ENCODE measurements around the gene FASTKD1.
"Not testable (repeated sequence)": the region's sequence is repeated elsewhere in the genome, so short reads cannot be mapped to it uniquely, and the experiment has no call there.

Gene FASTKD1

DNA sequence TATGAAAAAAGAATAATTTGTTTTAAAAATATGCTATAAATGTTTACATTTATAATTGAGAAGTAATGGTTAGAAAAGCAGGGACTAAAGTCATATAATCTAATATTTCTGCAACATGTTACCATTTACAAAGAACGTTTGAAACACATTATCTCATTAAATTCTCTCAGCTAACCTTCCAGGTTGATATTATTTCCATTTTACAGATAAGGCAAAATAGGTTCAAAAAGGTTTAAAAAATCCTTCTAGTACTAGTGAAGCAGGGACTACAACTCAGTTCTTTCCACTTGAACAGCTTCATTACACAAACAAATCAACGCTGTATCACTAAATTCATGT, 875 bp downstream of the FASTKD1 start:
- Histone ChIP-seq H3K9ac (ENCODE audit: low read depth in 1 of 2, low read length in 2 of 2) (peak overlapping the region; percentile 71 to 80), H3K9me3 (ENCODE audit: control insufficient read depth in 2 of 2, low read length in 2 of 2) (no peaks in the 10 kb centered on the region), H3K4me1 (ENCODE audit: control insufficient read depth in 2 of 2, insufficient read depth in 2 of 2, low read length in 2 of 2) (peaks cover 3% of the 10 kb centered on the region in 2 donors), H3K27ac (ENCODE audit: low read depth in 2 of 2, low read length in 2 of 2) (peak overlapping the region in 1 of 2 donors; percentile 75), H3K27me3 (ENCODE audit: control insufficient read depth in 2 of 2, insufficient read depth in 2 of 2, low read length in 2 of 2) (no peaks in the 10 kb centered on the region), H3K4me3 (ENCODE audit: low read length in 2 of 2) (peak overlapping the region; percentile 82 to 90), H3K36me3 (ENCODE audit: control insufficient read depth in 2 of 2, insufficient read depth in 2 of 2, low read length in 2 of 2) (peaks cover 0 to 3% of the 10 kb centered on the region in 2 donors)

DNA sequence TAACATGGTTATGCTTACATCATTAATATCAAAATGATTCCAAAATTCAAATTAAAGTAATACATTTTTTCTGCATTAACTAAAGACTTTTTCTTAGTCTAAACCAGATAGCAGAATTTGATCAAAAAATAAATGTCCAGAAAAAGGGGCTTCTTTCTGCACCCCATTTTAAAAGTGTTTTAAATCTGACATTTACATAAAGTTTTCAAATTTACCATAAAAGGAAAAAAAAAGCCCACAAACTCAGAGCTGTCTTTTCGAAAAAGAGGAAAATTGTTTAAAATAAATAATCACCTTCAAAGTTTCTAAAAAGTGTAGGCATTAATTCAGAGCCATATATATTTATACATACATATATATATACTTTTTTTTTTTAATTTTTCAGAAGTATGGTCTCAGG, 1.5 kb downstream of the FASTKD1 start:
- H3K9me3 ChIP-seq (ENCODE audit: control insufficient read depth in 2 of 2, low read length in 2 of 2) = no peaks in the 10 kb centered on the region
- no peak overlapping the region for H3K9ac ChIP-seq (ENCODE audit: low read depth in 1 of 2, low read length in 2 of 2)
- peaks cover 0 to 3% of the 10 kb centered on the region in 2 donors for H3K36me3 ChIP-seq (ENCODE audit: control insufficient read depth in 2 of 2, insufficient read depth in 2 of 2, low read length in 2 of 2)
- peaks cover 3% of the 10 kb centered on the region in 2 donors for H3K4me1 ChIP-seq (ENCODE audit: control insufficient read depth in 2 of 2, insufficient read depth in 2 of 2, low read length in 2 of 2)
- H3K27ac ChIP-seq (ENCODE audit: low read depth in 2 of 2, low read length in 2 of 2) = no peak overlapping the region
- no peaks in the 10 kb centered on the region for H3K27me3 ChIP-seq (ENCODE audit: control insufficient read depth in 2 of 2, insufficient read depth in 2 of 2, low read length in 2 of 2)
- peak overlapping the region in 1 of 2 donors; percentile 90 for H3K4me3 ChIP-seq (ENCODE audit: low read length in 2 of 2)

DNA sequence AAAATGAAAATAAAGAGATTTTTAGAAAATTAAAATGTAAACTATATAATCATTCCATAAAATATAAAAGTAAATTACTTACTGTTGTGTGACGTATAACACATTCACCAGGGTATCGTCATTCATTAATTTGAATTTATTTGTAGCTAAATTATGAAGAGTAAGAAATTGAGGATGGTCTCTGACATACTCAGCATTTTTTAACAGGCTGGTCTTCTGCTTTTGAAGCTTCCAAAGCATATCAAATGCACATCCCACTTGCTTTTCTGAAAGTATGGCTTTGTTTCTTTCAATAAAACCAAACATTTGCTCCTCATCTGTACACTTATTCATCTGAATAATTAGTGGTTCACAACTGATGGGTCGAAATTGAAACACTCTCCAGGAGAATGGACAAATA, 2.1 kb downstream of the FASTKD1 start:
- no peak overlapping the region for H3K9ac ChIP-seq (ENCODE audit: low read depth in 1 of 2, low read length in 2 of 2)
- H3K4me3 ChIP-seq (ENCODE audit: low read length in 2 of 2) = peak overlapping the region in 1 of 2 donors; percentile 90
- peaks cover 3% of the 10 kb centered on the region in 2 donors for H3K4me1 ChIP-seq (ENCODE audit: control insufficient read depth in 2 of 2, insufficient read depth in 2 of 2, low read length in 2 of 2)
- H3K9me3 ChIP-seq (ENCODE audit: control insufficient read depth in 2 of 2, low read length in 2 of 2) = no peaks in the 10 kb centered on the region
- H3K36me3 ChIP-seq (ENCODE audit: control insufficient read depth in 2 of 2, insufficient read depth in 2 of 2, low read length in 2 of 2) = peaks cover 0 to 3% of the 10 kb centered on the region in 2 donors
- H3K27me3 ChIP-seq (ENCODE audit: control insufficient read depth in 2 of 2, insufficient read depth in 2 of 2, low read length in 2 of 2) = no peaks in the 10 kb centered on the region
- no peak overlapping the region for H3K27ac ChIP-seq (ENCODE audit: low read depth in 2 of 2, low read length in 2 of 2)

GRCh38 chr2:169570752-169571151, 2.9 kb downstream of the FASTKD1 start:
- not testable (repeated sequence) for H3K27ac ChIP-seq (ENCODE audit: low read depth in 2 of 2, low read length in 2 of 2); H3K4me1 ChIP-seq (ENCODE audit: control insufficient read depth in 2 of 2, insufficient read depth in 2 of 2, low read length in 2 of 2); H3K9me3 ChIP-seq (ENCODE audit: control insufficient read depth in 2 of 2, low read length in 2 of 2); H3K27me3 ChIP-seq (ENCODE audit: control insufficient read depth in 2 of 2, insufficient read depth in 2 of 2, low read length in 2 of 2); H3K9ac ChIP-seq (ENCODE audit: low read depth in 1 of 2, low read length in 2 of 2); H3K36me3 ChIP-seq (ENCODE audit: control insufficient read depth in 2 of 2, insufficient read depth in 2 of 2, low read length in 2 of 2); H3K4me3 ChIP-seq (ENCODE audit: low read length in 2 of 2)

DNA sequence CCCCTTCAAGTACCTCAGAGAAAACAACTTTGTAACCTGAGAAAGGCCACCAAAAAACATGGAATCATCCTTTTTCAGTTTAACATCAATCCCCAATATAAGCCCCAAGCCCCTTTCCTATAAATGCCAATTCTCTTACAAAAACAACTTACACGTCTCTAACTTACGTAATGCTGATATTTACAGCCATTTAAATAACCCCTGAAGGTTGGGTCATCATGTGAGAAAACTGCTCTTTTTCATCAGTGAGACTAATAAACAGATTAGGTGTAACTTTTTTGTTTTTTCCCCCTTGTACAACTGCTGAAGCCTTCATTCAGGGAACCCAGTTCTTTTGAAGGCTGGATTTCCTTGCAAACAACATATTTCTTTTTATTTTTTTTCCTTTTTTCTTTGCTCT, 3.7 kb downstream of the FASTKD1 start:
- no peak overlapping the region for H3K27ac ChIP-seq (ENCODE audit: low read depth in 2 of 2, low read length in 2 of 2)
- H3K27me3 ChIP-seq (ENCODE audit: control insufficient read depth in 2 of 2, insufficient read depth in 2 of 2, low read length in 2 of 2) = no peaks in the 10 kb centered on the region
- no peaks in the 10 kb centered on the region for H3K9me3 ChIP-seq (ENCODE audit: control insufficient read depth in 2 of 2, low read length in 2 of 2)
- peaks cover 3% of the 10 kb centered on the region in 2 donors for H3K4me1 ChIP-seq (ENCODE audit: control insufficient read depth in 2 of 2, insufficient read depth in 2 of 2, low read length in 2 of 2)
- H3K36me3 ChIP-seq (ENCODE audit: control insufficient read depth in 2 of 2, insufficient read depth in 2 of 2, low read length in 2 of 2) = peaks cover 0 to 7% of the 10 kb centered on the region in 2 donors
- H3K9ac ChIP-seq (ENCODE audit: low read depth in 1 of 2, low read length in 2 of 2) = no peak overlapping the region
- no peak overlapping the region for H3K4me3 ChIP-seq (ENCODE audit: low read length in 2 of 2)

DNA sequence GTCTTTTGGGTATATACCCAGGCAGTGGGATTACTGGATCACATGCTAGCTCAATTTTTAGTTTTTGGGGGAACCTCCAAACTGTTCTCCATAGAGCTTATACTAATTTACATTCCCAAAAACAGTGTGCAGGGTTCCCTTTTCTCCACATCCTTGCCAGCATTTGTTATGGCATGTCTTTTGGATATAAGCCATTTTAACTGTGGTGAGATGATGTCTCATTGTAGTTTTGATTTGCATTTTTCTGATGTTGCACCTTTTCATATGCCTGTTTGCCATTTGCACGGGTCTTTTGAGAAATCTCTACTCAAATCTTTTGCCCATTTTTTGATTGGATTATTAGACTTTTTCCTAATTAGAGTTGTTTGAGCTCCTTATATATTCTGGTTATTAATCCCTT, 8.0 kb downstream of the FASTKD1 start:
- Histone ChIP-seq H3K9me3 (ENCODE audit: control insufficient read depth in 2 of 2, low read length in 2 of 2) (no peaks in the 10 kb centered on the region), H3K27ac (ENCODE audit: low read depth in 2 of 2, low read length in 2 of 2) (no peak overlapping the region), H3K36me3 (ENCODE audit: control insufficient read depth in 2 of 2, insufficient read depth in 2 of 2, low read length in 2 of 2) (peaks cover 0 to 4% of the 10 kb centered on the region in 2 donors), H3K9ac (ENCODE audit: low read depth in 1 of 2, low read length in 2 of 2) (no peak overlapping the region), H3K27me3 (ENCODE audit: control insufficient read depth in 2 of 2, insufficient read depth in 2 of 2, low read length in 2 of 2) (no peaks in the 10 kb centered on the region), H3K4me1 (ENCODE audit: control insufficient read depth in 2 of 2, insufficient read depth in 2 of 2, low read length in 2 of 2) (no peaks in the 10 kb centered on the region), H3K4me3 (ENCODE audit: low read length in 2 of 2) (no peak overlapping the region)

DNA sequence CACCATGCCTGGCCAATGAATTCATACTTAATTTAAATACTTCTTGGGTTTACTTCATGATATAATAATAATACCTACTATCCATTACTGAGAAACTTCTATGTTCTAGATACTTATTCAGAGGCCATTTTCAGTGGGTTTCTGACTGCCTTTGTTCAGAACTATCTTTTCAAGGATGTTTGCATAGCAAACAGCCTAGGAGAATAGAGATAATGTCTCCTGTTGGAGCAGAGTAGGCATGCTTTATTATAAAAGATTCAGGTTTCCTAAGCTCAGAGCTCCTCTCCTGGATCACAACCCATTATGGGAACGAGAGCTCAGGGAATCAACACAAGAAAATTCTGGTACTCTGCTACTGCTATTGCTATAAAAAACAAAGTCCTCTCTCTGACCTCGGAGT, 11.1 kb downstream of the FASTKD1 start:
- Histone ChIP-seq H3K36me3 (ENCODE audit: control insufficient read depth in 2 of 2, insufficient read depth in 2 of 2, low read length in 2 of 2) (peaks cover 5 to 17% of the 10 kb centered on the region in 2 donors), H3K4me3 (ENCODE audit: low read length in 2 of 2) (no peak overlapping the region)

GRCh38 chr2:169562084-169562483, 11.6 kb downstream of the FASTKD1 start:
- not testable (repeated sequence) for H3K4me1 ChIP-seq (ENCODE audit: control insufficient read depth in 2 of 2, insufficient read depth in 2 of 2, low read length in 2 of 2); H3K9ac ChIP-seq (ENCODE audit: low read depth in 1 of 2, low read length in 2 of 2); H3K9me3 ChIP-seq (ENCODE audit: control insufficient read depth in 2 of 2, low read length in 2 of 2); H3K27ac ChIP-seq (ENCODE audit: low read depth in 2 of 2, low read length in 2 of 2); H3K4me3 ChIP-seq (ENCODE audit: low read length in 2 of 2); H3K27me3 ChIP-seq (ENCODE audit: control insufficient read depth in 2 of 2, insufficient read depth in 2 of 2, low read length in 2 of 2)
- peaks cover 5 to 17% of the 10 kb centered on the region in 2 donors for H3K36me3 ChIP-seq (ENCODE audit: control insufficient read depth in 2 of 2, insufficient read depth in 2 of 2, low read length in 2 of 2)

More for the DNA sequence above, 11.1 kb downstream of the FASTKD1 start:
- no peaks in the 10 kb centered on the region for H3K9me3 ChIP-seq (ENCODE audit: control insufficient read depth in 2 of 2, low read length in 2 of 2)
- no peaks in the 10 kb centered on the region for H3K4me1 ChIP-seq (ENCODE audit: control insufficient read depth in 2 of 2, insufficient read depth in 2 of 2, low read length in 2 of 2)
- no peaks in the 10 kb centered on the region for H3K27me3 ChIP-seq (ENCODE audit: control insufficient read depth in 2 of 2, insufficient read depth in 2 of 2, low read length in 2 of 2)
- H3K9ac ChIP-seq (ENCODE audit: low read depth in 1 of 2, low read length in 2 of 2) = no peak overlapping the region
- H3K27ac ChIP-seq (ENCODE audit: low read depth in 2 of 2, low read length in 2 of 2) = no peak overlapping the region

GRCh38 chr2:169561364-169561763, 12.3 kb downstream of the FASTKD1 start:
- no peaks in the 10 kb centered on the region for H3K9me3 ChIP-seq (ENCODE audit: control insufficient read depth in 2 of 2, low read length in 2 of 2)
- H3K4me3 ChIP-seq (ENCODE audit: low read length in 2 of 2) = no peak overlapping the region
- H3K27ac ChIP-seq (ENCODE audit: low read depth in 2 of 2, low read length in 2 of 2) = no peak overlapping the region
- no peaks in the 10 kb centered on the region for H3K4me1 ChIP-seq (ENCODE audit: control insufficient read depth in 2 of 2, insufficient read depth in 2 of 2, low read length in 2 of 2)
- H3K9ac ChIP-seq (ENCODE audit: low read depth in 1 of 2, low read length in 2 of 2) = no peak overlapping the region
- H3K36me3 ChIP-seq (ENCODE audit: control insufficient read depth in 2 of 2, insufficient read depth in 2 of 2, low read length in 2 of 2) = peaks cover 5 to 17% of the 10 kb centered on the region in 2 donors
- H3K27me3 ChIP-seq (ENCODE audit: control insufficient read depth in 2 of 2, insufficient read depth in 2 of 2, low read length in 2 of 2) = no peaks in the 10 kb centered on the region

DNA sequence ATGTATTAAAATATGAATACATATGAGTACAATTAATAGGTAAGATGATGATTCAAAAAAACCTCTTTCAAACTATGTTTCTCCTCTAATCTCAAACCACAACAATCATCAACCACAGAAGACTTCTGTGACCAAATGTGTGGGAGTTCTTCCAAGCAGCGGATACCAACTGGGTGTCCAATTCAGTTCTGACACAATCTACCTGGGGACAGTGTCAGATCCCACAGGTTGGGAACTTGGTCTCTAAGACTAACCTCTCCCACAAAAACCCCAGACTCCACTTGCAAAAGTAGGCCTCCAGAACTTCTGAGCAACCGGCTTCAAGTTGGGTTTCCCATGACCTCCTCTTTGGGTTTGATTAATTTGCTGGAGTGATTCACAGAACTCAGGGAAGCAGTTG, 26.9 kb downstream of the FASTKD1 start:
- Histone ChIP-seq H3K9me3 (ENCODE audit: control insufficient read depth in 2 of 2, low read length in 2 of 2) (no peaks in the 10 kb centered on the region), H3K4me3 (ENCODE audit: low read length in 2 of 2) (no peak overlapping the region), H3K27me3 (ENCODE audit: control insufficient read depth in 2 of 2, insufficient read depth in 2 of 2, low read length in 2 of 2) (no peaks in the 10 kb centered on the region), H3K9ac (ENCODE audit: low read depth in 1 of 2, low read length in 2 of 2) (no peak overlapping the region), H3K4me1 (ENCODE audit: control insufficient read depth in 2 of 2, insufficient read depth in 2 of 2, low read length in 2 of 2) (no peaks in the 10 kb centered on the region), H3K36me3 (ENCODE audit: control insufficient read depth in 2 of 2, insufficient read depth in 2 of 2, low read length in 2 of 2) (peaks cover 30 to 38% of the 10 kb centered on the region in 2 donors), H3K27ac (ENCODE audit: low read depth in 2 of 2, low read length in 2 of 2) (no peak overlapping the region)

DNA sequence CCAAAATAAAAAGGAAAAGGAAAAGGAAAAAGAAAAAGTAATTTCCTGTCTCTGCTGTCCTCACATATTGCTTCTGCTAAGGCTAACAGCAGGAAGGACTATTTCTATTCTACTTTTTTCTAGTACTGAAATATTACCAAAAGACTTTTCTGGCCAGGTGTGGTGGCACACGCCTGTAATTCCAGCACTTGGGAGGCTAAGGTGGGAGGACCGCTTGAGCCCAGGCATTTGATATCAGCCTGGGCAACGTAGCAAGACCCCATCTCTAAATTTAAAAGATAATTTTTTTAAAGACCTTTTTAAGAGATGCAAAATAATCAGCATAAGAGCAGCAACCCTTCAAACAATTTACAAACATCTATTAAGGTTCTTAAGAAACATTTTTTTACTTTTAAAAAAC, 31.2 kb downstream of the FASTKD1 start:
- no peaks in the 10 kb centered on the region for H3K27me3 ChIP-seq (ENCODE audit: control insufficient read depth in 2 of 2, insufficient read depth in 2 of 2, low read length in 2 of 2)
- no peaks in the 10 kb centered on the region for H3K4me1 ChIP-seq (ENCODE audit: control insufficient read depth in 2 of 2, insufficient read depth in 2 of 2, low read length in 2 of 2)
- no peak overlapping the region for H3K9ac ChIP-seq (ENCODE audit: low read depth in 1 of 2, low read length in 2 of 2)
- no peaks in the 10 kb centered on the region for H3K9me3 ChIP-seq (ENCODE audit: control insufficient read depth in 2 of 2, low read length in 2 of 2)
- H3K36me3 ChIP-seq (ENCODE audit: control insufficient read depth in 2 of 2, insufficient read depth in 2 of 2, low read length in 2 of 2) = peaks cover 30 to 34% of the 10 kb centered on the region in 2 donors
- H3K27ac ChIP-seq (ENCODE audit: low read depth in 2 of 2, low read length in 2 of 2) = no peak overlapping the region
- H3K4me3 ChIP-seq (ENCODE audit: low read length in 2 of 2) = no peak overlapping the region

Data from mucosa of rectum (tissue), 2 donors.